Thoracic aorta (tissue), 2 donors: Measurements from ENCODE around the gene FER1L5. TPM values are rescaled to one million over a fixed set of nuclear protein-coding genes. Genes with fewer than 3 reads are reported as not detected.
A peak's percentile ranks its signal among the peaks of the same experiment; 100 is the strongest.

Experiments used
- ATAC-seq: fragments of 150-250 bp; one replicate; pipeline ENCODE4 v1.8.0; 2017; ENCODE audit warnings: low read depth; ENCODE audit not compliant: insufficient number of reproducible peaks, low FRiP score
- DNase-seq: peaks from one replicate; pipeline ENCODE4 v3.0.0-alpha.2; 2020; ENCODE audit warnings: low spot score
- H3K27ac ChIP-seq, 2 donors: fragments of 200-600 bp; sonication (generic); 1 replicate in 1 of 2; 2 replicates in 1 of 2; pipeline ENCODE4 v1.5.1; 2016; ENCODE audit warnings: mild to moderate bottlenecking in 2 of 2, moderate library complexity in 2 of 2
- H3K27me3 ChIP-seq: fragments of 200-600 bp; sonication (generic); replicated peaks from 2 replicates; pipeline ENCODE4 v1.6.0; 2016; ENCODE audit warnings: mild to moderate bottlenecking; ENCODE audit not compliant: insufficient read depth
- H3K36me3 ChIP-seq: fragments of 200-600 bp; sonication (generic); one replicate; pipeline ENCODE4 v1.5.1; 2016
- H3K4me1 ChIP-seq, 2 donors: fragments of 200-600 bp; sonication (generic); 1 replicate in 1 of 2; 2 replicates in 1 of 2; pipeline versions ENCODE4 v1.5.1 to v1.6.0; 2016; ENCODE audit warnings: low read depth in 2 of 2, mild to moderate bottlenecking in 1 of 2; ENCODE audit not compliant: control insufficient read depth in 1 of 2
- H3K4me3 ChIP-seq: fragments of 200-600 bp; sonication (generic); 2 replicates; pipeline ENCODE4 v1.5.1; 2016; ENCODE audit warnings: mild to moderate bottlenecking
- H3K9me3 ChIP-seq: fragments of 200-600 bp; sonication (generic); 2 replicates; pipeline ENCODE4 v1.5.1; 2016
- total RNA-seq, 2 donors: library from RNA; depleted of rRNA; stranded (reverse); fragments of >200 nt; gene quantifications; one replicate each; pipeline versions ENCODE4 v1.1.0 to v1.2.3, GENCODE V29; 2016
- TF ChIP-seq, protein P1 (sequence below): fragments of 200-600 bp; sonication (generic); IDR thresholded peaks from one replicate; pipeline ENCODE4 v1.5.1; 2019; ENCODE audit warnings: antibody characterized with exemption

Gene FER1L5
- total RNA-seq, 2 donors from 2014 or later, result not detected

DNA sequence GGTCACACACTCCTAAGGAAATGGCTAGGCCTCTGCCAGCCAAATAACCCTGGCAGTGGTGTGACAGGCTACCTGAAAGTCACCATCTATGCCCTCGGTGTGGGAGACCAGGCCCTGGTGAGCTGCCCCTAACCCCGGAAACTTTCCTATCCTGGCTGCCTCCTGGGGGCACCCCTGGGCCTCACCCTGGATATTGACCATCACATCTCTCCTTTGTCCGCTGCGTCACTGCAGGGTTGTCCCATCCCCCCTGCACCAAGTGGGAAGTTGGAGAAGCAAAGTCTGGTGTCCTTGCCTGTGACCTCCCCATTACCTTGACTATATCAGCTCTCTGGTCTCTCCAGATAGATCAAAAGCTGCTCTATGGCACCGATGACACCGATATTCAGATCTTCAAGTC is 18.8 kb downstream of the FER1L5 start:
- no peak overlapping the region for H3K4me3 ChIP-seq
- TF ChIP-seq, protein P1, sequence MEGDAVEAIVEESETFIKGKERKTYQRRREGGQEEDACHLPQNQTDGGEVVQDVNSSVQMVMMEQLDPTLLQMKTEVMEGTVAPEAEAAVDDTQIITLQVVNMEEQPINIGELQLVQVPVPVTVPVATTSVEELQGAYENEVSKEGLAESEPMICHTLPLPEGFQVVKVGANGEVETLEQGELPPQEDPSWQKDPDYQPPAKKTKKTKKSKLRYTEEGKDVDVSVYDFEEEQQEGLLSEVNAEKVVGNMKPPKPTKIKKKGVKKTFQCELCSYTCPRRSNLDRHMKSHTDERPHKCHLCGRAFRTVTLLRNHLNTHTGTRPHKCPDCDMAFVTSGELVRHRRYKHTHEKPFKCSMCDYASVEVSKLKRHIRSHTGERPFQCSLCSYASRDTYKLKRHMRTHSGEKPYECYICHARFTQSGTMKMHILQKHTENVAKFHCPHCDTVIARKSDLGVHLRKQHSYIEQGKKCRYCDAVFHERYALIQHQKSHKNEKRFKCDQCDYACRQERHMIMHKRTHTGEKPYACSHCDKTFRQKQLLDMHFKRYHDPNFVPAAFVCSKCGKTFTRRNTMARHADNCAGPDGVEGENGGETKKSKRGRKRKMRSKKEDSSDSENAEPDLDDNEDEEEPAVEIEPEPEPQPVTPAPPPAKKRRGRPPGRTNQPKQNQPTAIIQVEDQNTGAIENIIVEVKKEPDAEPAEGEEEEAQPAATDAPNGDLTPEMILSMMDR, result no peak
- no peaks in the 10 kb centered on the region for H3K36me3 ChIP-seq
- peaks cover 13 to 17% of the 10 kb centered on the region in 2 donors for H3K4me1 ChIP-seq
- H3K27ac ChIP-seq, result no peak overlapping the region
- DNase-seq (no peak), ATAC-seq (no peak)
- no peaks in the 10 kb centered on the region for H3K27me3 ChIP-seq
- H3K9me3 ChIP-seq, result no peaks in the 10 kb centered on the region

DNA sequence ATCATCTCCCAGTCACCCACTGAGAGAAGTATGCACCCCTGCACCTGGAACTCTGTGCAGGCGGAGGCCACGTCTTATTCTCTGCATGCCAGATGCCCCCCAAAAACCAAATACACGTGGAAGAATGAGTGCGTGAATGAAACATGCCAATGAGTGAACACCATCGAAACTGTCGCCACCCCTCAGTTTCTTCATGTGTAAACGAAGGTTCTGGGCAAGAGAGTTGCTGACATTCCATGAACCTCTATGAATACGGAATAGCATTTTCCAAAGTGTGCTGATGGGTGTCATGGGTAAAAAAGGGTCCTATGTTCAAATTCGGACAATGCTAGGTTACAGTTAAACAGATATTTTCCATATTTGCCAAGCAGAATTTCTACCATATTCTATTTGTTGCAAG is 19.8 kb downstream of the FER1L5 start:
- TF ChIP-seq, protein P1, result no peak
- Histone ChIP-seq H3K9me3 (no peaks in the 10 kb centered on the region), H3K27me3 (no peaks in the 10 kb centered on the region), H3K36me3 (no peaks in the 10 kb centered on the region), H3K4me1 (peaks cover 13 to 18% of the 10 kb centered on the region in 2 donors), H3K27ac (no peak overlapping the region), H3K4me3 (no peak overlapping the region)
- DNase-seq, result no peak
- ATAC-seq, result no peak

DNA sequence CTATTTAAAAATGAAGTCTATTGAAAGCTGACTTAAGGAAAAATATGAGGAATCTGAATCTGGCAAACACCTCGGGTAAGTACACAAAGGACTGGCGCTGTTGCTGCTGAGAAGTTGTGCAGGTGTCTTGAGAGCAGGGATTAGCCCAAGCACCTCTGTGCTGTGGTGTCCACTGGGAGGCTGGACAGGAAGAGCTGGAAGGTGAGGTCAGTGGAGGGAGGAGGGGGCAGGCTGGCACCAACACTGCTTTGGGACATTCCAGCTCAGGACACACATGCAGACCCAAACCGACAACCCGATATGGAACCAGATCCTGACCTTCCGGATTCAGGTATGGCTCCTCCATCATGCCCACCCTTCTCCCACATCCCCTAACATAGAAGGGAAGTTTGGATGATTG is 20.6 kb downstream of the FER1L5 start:
- TF ChIP-seq, protein P1, result no peak
- Histone ChIP-seq H3K27ac (no peak overlapping the region), H3K9me3 (no peaks in the 10 kb centered on the region), H3K36me3 (no peaks in the 10 kb centered on the region), H3K4me1 (peaks cover 13 to 18% of the 10 kb centered on the region in 2 donors), H3K27me3 (no peaks in the 10 kb centered on the region), H3K4me3 (no peak overlapping the region)
- no peak for DNase-seq
- no peak for ATAC-seq

DNA sequence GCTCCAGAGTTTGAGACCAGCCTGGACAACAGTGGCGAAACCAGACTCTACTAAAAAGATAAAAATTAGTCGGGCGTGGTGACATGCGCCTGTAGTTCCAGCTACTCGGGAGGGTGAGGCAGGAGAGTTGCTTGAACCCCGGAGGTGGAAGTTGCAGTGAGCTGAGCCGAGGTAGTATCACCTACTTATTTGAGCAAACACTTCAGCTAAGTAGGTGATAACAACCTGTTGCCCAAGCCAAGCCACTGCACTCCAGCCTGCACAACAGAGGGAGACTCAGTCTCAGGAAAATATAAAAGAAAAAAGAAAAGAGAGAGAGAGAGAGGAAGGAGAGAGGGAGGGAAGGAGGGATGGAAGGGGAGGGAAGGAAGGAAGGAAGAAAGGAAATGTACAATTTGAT is 21.3 kb downstream of the FER1L5 start:
- Histone ChIP-seq H3K9me3 (no peaks in the 10 kb centered on the region), H3K4me1 (peaks cover 13 to 18% of the 10 kb centered on the region in 2 donors), H3K27ac (no peak overlapping the region), H3K36me3 (no peaks in the 10 kb centered on the region), H3K27me3 (no peaks in the 10 kb centered on the region), H3K4me3 (no peak overlapping the region)
- DNase-seq, result no peak
- ATAC-seq, result no peak
- TF ChIP-seq, protein P1, result no peak

DNA sequence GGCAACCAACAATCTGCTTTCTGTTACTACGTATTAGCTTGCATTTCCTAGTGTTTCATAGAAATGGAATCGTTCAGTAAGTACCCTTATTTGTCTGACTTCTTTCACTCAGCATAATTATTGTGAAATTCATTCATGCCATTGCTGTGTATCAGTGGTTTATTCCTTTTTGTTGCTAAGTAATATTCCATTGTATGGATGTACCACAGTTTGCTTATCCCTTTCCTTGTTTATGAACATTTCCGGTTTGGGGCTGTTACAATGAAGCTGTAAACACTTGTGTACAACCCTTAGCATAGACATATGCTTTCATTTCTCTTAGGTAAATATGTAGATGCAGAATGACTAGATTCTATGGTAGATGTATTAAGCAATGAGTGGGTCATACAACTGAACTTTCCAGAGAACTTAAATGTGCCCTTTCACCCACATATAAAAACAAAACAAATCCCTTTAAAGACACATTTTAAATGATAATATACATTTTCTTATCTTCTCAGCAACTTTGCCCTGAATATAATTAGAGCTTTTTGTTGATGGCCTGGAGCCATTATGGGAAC is 21.9 kb downstream of the FER1L5 start:
- Histone ChIP-seq H3K27me3 (no peaks in the 10 kb centered on the region), H3K9me3 (no peaks in the 10 kb centered on the region), H3K4me3 (peak overlapping the region; percentile 8), H3K27ac (peak overlapping the region; percentile 65 to 83), H3K4me1 (peaks cover 13 to 18% of the 10 kb centered on the region in 2 donors), H3K36me3 (no peaks in the 10 kb centered on the region)
- DNase-seq (no peak), ATAC-seq (no peak)
- TF ChIP-seq, protein P1, result no peak
